Activated CD4-positive, alpha-beta memory T cell treated with anti-CD3 and anti-CD28 coated beads for 36 hours (primary cell): ENCODE data around the gene EXOSC3. TPM values are rescaled to one million over a fixed set of nuclear protein-coding genes. Genes with fewer than 3 reads are reported as not detected.

Source experiments
- CTCF ChIA-PET: fragments of 350-600 bp; sonication (Branson Sonifier 250); formaldehyde crosslinking; loops from one replicate; lab custom pipeline; 2021; ENCODE audit warnings: antibody characterized with exemption, inconsistent platforms; lab: Charles Lee
- POLR2A ChIA-PET: fragments of 350-600 bp; sonication (Branson Sonifier 250); formaldehyde crosslinking; loops from one replicate; lab custom pipeline; 2021; ENCODE audit warnings: antibody characterized with exemption; lab: Charles Lee
- DNase-seq: peaks from one replicate; pipeline ENCODE4 v3.0.0-alpha.2; 2020
- H3K27ac Mint-ChIP-seq: one replicate; pipeline ENCODE4 v1.8.0; 2021; ENCODE audit warnings: mixed read lengths
- H3K27me3 Mint-ChIP-seq: one replicate; pipeline ENCODE4 v1.8.0; 2021; ENCODE audit warnings: mixed read lengths
- H3K36me3 Mint-ChIP-seq: one replicate; pipeline ENCODE4 v1.8.0; 2021; ENCODE audit warnings: mixed read lengths
- H3K4me1 Mint-ChIP-seq: one replicate; pipeline ENCODE4 v1.8.0; 2021; ENCODE audit warnings: low read depth, mixed read lengths
- H3K4me3 Mint-ChIP-seq: one replicate; pipeline ENCODE4 v1.8.0; 2021; ENCODE audit warnings: mild to moderate bottlenecking, mixed read lengths
- H3K9me3 Mint-ChIP-seq: one replicate; pipeline ENCODE4 v1.8.0; 2021; ENCODE audit warnings: mixed read lengths
- intact Hi-C: fragments of 100-400 bp; cut with micrococcal nuclease; formaldehyde crosslinking; loops from one replicate; pipeline ENCODE4 v1.15.1; 2023
- total RNA-seq, 2 experiments: library from RNA; stranded (reverse); gene quantifications; one replicate each; pipeline ENCODE4 v1.2.3, GENCODE V29; 2021

EXOSC3 gene
- total RNA-seq, 2 experiments from 2014 or later = 97.5 to 97.9 TPM

DNA sequence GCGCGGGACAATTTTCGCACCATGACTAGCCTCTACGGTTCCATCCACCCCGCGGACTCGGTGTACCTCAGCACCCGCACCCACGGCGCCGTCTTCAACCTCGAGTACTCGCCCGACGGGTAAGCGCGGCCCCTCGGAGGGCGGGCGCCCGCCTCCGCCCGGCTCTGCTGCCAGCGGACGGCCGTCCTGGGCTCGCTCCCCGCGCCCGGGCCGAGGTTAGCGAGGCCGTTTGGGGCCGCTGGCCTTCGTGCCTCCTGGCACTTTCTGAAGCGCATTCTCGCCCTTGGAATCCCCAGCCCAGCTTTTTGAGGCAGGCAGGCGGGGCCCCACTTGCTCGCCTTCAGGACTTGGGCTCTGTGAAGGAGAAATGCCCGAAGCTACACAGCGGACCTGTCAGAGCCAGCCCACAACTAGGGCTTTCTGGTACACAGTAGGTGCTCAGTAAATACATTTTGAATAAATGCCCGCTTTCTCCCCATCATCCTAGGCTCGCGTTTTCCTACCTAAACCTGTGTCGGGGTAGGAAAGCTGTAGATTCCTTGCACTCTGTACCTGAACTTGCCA is 16.5 kb upstream of the EXOSC3 start:
- peak overlapping the region; percentile 93 for H3K4me3 Mint-ChIP-seq
- no peak overlapping the region for H3K27ac Mint-ChIP-seq
- peaks cover 2% of the 10 kb centered on the region for H3K36me3 Mint-ChIP-seq
- no peaks in the 10 kb centered on the region for H3K27me3 Mint-ChIP-seq
- ChIA-PET POLR2A (interaction anchor here (1.2 to 2.6 kb wide), 3 partner anchors 10 to 102 kb away, joined by 3 to 28 read pairs (median 5); partner anchors contain the start of gene EXOSC3), CTCF (interaction anchor here (1.0 kb wide), 1 partner anchor 12 kb away, joined by 3 read pairs; no protein-coding TSS in a partner anchor)
- intact Hi-C loops = loop anchor here (5.0 kb wide), 3 partner anchors 36 to 209 kb away; partner anchors contain the start of genes SLC25A51 and TOMM5
- H3K9me3 Mint-ChIP-seq = no peaks in the 10 kb centered on the region
- DNase-seq = peak; percentile 55
- H3K4me1 Mint-ChIP-seq = peaks cover 43% of the 10 kb centered on the region

DNA sequence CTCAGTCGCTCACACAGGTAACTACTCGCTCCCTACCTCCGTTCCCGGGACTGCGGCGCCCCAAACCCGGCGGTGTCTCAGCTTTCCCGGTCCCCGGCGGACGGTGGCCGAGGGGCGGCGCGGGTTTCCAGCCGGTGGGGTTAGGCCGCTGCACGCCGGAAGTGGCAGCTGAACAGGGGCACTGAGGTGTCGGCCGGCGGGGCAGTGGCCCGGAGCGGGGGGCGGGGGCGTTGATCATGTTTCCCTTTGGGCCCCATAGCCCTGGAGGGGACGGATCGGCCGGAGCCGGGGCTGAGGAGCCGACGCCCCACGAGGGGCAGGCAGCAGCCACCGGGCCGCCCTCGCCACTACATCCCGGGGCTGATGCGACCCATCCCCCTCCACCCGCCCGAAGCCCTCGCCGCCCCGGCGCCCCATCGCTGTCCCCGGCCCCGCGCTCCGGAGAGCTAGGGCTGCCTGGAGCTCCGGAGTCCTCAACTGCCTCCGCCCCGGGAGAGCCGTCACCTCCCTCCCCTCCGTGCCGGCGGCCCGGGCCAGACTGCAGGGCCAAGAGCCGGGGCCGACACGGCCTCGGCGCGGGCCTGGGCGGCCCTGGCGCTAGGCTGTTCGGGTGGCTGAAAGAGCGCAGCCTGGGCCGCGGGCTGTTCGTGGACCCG is 15.9 kb upstream of the EXOSC3 start, which contains the start of gene DCAF10:
DCAF10 (plus strand) TSS at position 167 of the 656 bp plus-strand sequence; CDS start at position 237, 70 bp downstream.
- Mint-ChIP-seq H3K27me3 (no peaks in the 10 kb centered on the region), H3K4me1 (peaks cover 40% of the 10 kb centered on the region), H3K36me3 (peaks cover 2% of the 10 kb centered on the region), H3K27ac (peak within 1 kb of the TSS; percentile 85), H3K9me3 (no peaks in the 10 kb centered on the region), H3K4me3 (peak within 1 kb of the TSS; percentile 93)
- ChIA-PET POLR2A (interaction anchor here (0.7 to 2.6 kb wide), 6 partner anchors 11 to 102 kb away, joined by 3 to 28 read pairs (median 3); partner anchors contain the start of gene EXOSC3), CTCF (interaction anchor here (0.5 kb wide), 1 partner anchor 17 kb away, joined by 5 read pairs; no protein-coding TSS in a partner anchor)
- intact Hi-C loops = loop anchor here (1.0 to 5.0 kb wide), 5 partner anchors 15 to 208 kb away; partner anchors contain the start of genes EXOSC3, SLC25A51, TOMM5 and TRMT10B
- peak; percentile 92 for DNase-seq

DNA sequence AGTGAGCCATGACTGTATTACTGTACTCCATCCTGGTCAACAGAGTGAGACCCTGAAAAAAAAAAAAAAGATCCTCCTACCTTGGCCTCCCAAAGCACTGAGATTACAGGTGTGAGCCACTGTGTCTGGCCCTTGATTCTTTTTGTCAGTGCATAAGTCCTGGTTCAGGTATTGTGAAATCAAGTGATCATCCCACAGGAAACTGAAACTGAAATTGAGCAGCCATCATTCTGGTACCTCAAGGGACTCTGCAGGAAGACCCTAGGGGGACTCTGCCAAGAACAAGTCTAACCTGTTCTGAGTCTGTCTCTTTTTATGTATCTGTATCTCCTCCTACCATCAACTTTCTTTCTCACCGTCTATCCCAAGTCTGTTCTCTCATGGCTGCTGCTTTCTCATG is 13.8 kb upstream of the EXOSC3 start:
- Mint-ChIP-seq H3K4me3 (no peak overlapping the region), H3K36me3 (peaks cover 2% of the 10 kb centered on the region), H3K9me3 (no peaks in the 10 kb centered on the region), H3K4me1 (peaks cover 35% of the 10 kb centered on the region), H3K27me3 (no peaks in the 10 kb centered on the region), H3K27ac (no peak overlapping the region)
- intact Hi-C loops = no loop called here
- CTCF ChIA-PET = no interaction called here
- POLR2A ChIA-PET = interaction anchor here (1.6 kb wide), 1 partner anchor 14 kb away, joined by 7 read pairs; the partner anchor contains the start of gene EXOSC3
- DNase-seq = no peak

DNA sequence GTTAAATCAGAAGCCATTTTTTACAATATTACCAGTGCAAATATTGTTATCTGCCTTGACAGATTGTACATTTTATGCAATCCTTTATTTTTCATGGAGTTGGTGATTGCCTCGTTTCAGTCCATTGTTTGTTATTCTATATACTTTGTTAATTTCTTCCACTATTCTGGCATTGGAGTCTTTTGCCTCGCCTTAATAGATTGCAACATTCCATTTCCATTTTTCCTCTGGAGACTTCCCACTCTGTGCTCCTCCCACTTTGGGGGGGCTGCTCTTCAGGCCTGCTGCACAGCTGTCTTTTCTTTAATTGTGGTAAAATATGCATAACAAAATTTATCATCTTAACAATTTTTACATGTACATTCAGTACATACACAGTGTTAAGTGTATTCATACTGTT is 11.4 kb upstream of the EXOSC3 start:
- H3K4me1 Mint-ChIP-seq = peaks cover 15% of the 10 kb centered on the region
- CTCF ChIA-PET = no interaction called here
- H3K27me3 Mint-ChIP-seq = no peaks in the 10 kb centered on the region
- H3K4me3 Mint-ChIP-seq = no peak overlapping the region
- POLR2A ChIA-PET = no interaction called here
- no peak for DNase-seq
- H3K27ac Mint-ChIP-seq = no peak overlapping the region
- H3K36me3 Mint-ChIP-seq = peaks cover 2% of the 10 kb centered on the region
- no peaks in the 10 kb centered on the region for H3K9me3 Mint-ChIP-seq
- intact Hi-C loops = no loop called here

DNA sequence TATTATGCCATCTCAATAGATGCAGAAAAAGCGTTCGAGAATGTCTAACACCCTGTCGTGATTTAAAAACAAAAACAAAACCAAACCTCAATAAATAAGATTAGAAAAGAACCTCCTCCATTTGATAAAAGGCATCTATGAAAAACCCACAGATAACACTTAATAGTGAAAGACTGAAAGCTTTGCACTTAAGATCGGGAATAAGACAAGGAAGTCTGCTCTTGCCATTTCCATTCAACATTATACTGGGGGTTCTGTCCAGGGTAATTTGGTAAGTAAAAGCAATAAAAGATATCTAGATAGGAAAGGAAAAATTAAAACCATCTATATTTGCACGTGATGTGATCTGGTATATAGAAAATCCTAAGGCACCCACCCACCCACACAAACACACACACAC is 7.3 kb upstream of the EXOSC3 start:
- no peak for DNase-seq
- intact Hi-C loops = no loop called here
- no peak overlapping the region for H3K4me3 Mint-ChIP-seq
- no peak overlapping the region for H3K27ac Mint-ChIP-seq
- no peaks in the 10 kb centered on the region for H3K27me3 Mint-ChIP-seq
- no peaks in the 10 kb centered on the region for H3K9me3 Mint-ChIP-seq
- ChIA-PET CTCF (no interaction called here), POLR2A (no interaction called here)
- peaks cover 4% of the 10 kb centered on the region for H3K36me3 Mint-ChIP-seq
- no peaks in the 10 kb centered on the region for H3K4me1 Mint-ChIP-seq

DNA sequence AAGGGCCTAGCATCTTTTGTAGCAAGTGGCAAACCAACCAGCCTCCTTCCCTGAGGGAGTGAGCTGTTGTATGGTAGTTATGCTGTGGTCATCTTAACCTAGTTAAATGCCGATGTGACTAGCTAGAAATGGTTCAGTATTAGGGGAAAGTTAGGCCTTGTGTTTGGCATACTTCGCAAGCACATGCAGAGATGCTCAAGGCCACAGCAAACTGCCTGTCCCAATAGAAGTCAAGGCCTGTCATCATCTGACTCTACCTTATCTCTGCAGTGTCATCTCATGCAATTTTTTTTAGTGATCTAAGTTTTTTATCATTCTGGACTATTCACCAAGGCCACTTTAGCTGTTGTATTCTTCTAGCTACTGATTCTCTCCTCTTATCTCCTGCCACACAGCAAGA is 5.2 kb upstream of the EXOSC3 start:
- intact Hi-C loops = no loop called here
- Mint-ChIP-seq H3K36me3 (peaks cover 4% of the 10 kb centered on the region), H3K4me1 (peaks cover 4% of the 10 kb centered on the region), H3K9me3 (no peaks in the 10 kb centered on the region), H3K27me3 (no peaks in the 10 kb centered on the region), H3K4me3 (no peak overlapping the region), H3K27ac (no peak overlapping the region)
- ChIA-PET CTCF (interaction anchor here (1.2 kb wide), 1 partner anchor 42 kb away, joined by 3 read pairs; no protein-coding TSS in a partner anchor), POLR2A (no interaction called here)
- DNase-seq = no peak

DNA sequence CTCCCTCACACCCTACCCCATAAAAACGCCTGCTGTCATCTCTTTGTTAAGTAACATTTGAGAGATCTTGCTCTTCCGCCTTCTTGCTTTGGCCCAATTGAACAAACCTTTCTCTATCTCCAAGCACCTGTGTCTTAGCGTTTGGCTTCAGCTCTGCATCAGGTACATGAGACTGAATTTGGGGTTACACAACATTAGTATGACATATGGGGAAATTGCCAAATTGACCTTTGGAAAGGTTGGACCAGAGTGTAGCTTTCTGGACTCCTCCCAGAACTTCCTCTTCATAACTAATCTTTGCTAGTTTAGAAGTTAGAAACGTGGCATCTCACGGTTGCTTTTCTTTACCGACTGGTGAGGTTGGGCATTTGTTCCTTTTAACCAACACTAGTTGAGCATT is 3.5 kb upstream of the EXOSC3 start:
- Mint-ChIP-seq H3K4me1 (peaks cover 11% of the 10 kb centered on the region), H3K27ac (no peak overlapping the region), H3K27me3 (no peaks in the 10 kb centered on the region), H3K36me3 (peaks cover 9% of the 10 kb centered on the region), H3K4me3 (no peak overlapping the region), H3K9me3 (no peaks in the 10 kb centered on the region)
- intact Hi-C loops = loop anchor here (10.0 kb wide), 1 partner anchor 46 kb away; no protein-coding TSS in a partner anchor
- no peak for DNase-seq
- ChIA-PET CTCF (no interaction called here), POLR2A (interaction anchor here (1.2 kb wide), 1 partner anchor 12 kb away, joined by 3 read pairs; the partner anchor contains the start of gene DCAF10)

DNA sequence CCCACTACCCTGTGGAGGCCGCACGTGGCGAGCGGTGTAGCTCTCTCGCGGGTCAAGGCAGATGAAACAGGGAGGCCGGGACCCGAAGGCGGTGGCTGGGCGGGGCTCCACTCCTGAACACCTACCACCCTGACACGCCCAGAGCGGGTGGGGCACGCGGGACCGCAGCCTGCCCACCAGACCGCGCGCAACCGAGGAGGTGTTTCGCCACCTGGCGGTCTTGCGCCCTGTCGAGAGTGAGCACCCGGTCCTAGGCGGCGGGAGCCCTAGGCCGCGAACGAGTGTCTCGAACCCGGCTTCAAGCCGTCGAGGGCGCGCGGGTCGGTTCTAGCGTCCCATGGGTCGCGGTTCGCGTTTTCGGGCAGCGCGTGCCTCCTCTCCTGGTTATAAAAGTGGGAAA is 2.2 kb upstream of the EXOSC3 start:
- DNase-seq = peak; percentile 18
- intact Hi-C loops = loop anchor here (10.0 kb wide), 1 partner anchor 48 kb away; no protein-coding TSS in a partner anchor
- Mint-ChIP-seq H3K36me3 (peaks cover 19% of the 10 kb centered on the region), H3K27me3 (no peaks in the 10 kb centered on the region), H3K4me3 (no peak overlapping the region), H3K4me1 (peaks cover 22% of the 10 kb centered on the region), H3K27ac (no peak overlapping the region), H3K9me3 (no peaks in the 10 kb centered on the region)
- POLR2A ChIA-PET = interaction anchor here (1.0 kb wide), 1 partner anchor 13 kb away, joined by 3 read pairs; the partner anchor contains the start of gene DCAF10
- CTCF ChIA-PET = no interaction called here

DNA sequence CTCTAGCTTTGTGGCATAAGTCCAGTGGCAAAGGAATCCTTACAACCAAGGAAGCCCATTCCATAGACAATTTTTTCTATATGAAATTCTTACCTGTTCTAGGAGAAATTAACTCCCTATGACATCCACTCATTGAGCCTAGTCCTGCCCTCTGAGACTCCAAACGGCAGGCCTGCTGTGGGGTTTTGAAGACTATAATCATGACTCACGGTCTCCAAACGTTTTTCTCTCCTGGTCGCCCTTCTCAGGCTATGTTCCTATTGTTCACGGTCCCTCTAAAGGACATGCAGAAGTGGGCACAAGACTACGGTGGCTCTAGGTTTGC is 611 bp downstream of the EXOSC3 start:
- peak; percentile 23 for DNase-seq
- H3K36me3 Mint-ChIP-seq = peaks cover 36% of the 10 kb centered on the region
- no peaks in the 10 kb centered on the region for H3K27me3 Mint-ChIP-seq
- peak overlapping the region; percentile 93 for H3K27ac Mint-ChIP-seq
- ChIA-PET POLR2A (interaction anchor here (0.8 to 3.3 kb wide), 9 partner anchors 14 to 585 kb away, joined by 3 to 28 read pairs (median 3); partner anchors contain the start of genes DCAF10, TOMM5 and TRMT10B), CTCF (interaction anchor here (1.1 kb wide), 1 partner anchor 10 kb away, joined by 3 read pairs; no protein-coding TSS in a partner anchor)
- intact Hi-C loops = loop anchor here (10.0 kb wide), 1 partner anchor 51 kb away; no protein-coding TSS in a partner anchor
- no peaks in the 10 kb centered on the region for H3K9me3 Mint-ChIP-seq
- H3K4me1 Mint-ChIP-seq = peaks cover 38% of the 10 kb centered on the region
- peak overlapping the region; percentile 98 for H3K4me3 Mint-ChIP-seq

DNA sequence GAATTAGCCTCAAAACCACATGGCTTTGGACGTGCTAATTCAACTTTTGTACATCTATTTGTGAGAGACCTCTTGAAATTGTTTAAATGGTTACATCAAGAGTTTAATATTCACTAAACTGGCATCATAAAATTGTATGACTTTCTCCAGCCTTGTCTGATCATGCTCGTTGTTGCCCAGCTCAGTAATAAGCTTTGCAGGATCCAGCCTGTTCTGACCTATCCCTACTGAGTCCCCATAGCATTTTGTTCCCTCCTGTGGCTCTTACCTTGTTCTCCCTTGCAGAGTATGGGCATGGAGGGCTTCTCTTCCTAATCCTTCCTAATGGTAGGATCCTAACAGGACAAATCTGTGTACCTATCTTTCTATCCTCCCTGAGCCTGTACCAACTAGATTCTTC is 6.3 kb downstream of the EXOSC3 start:
- Mint-ChIP-seq H3K9me3 (no peaks in the 10 kb centered on the region), H3K4me3 (no peak overlapping the region), H3K36me3 (peaks cover 53% of the 10 kb centered on the region), H3K27ac (no peak overlapping the region), H3K4me1 (peaks cover 28% of the 10 kb centered on the region), H3K27me3 (no peaks in the 10 kb centered on the region)
- intact Hi-C loops = no loop called here
- CTCF ChIA-PET = no interaction called here
- POLR2A ChIA-PET = no interaction called here
- DNase-seq = no peak

DNA sequence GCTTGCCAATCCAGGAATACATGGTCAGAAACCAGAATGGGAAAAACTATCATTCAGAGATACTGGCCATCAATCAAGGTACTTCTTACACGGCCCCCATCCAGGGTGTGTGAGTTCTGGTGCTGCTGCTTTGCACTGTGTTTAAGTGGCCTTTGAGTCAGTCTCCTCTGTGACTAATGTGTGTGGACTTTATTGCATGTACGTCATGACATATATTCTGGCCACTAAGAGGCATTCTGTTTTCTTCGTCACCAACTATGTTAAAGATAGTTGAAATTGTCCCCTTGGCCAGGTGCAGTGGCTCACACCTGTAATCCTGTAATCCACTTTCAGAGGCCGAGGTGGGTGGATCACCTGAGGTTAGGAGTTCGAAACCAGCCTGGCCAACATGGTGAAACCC is 8.5 kb downstream of the EXOSC3 start:
- H3K27me3 Mint-ChIP-seq = no peaks in the 10 kb centered on the region
- ChIA-PET POLR2A (no interaction called here), CTCF (no interaction called here)
- no peaks in the 10 kb centered on the region for H3K9me3 Mint-ChIP-seq
- intact Hi-C loops = no loop called here
- no peak for DNase-seq
- H3K4me1 Mint-ChIP-seq = peaks cover 9% of the 10 kb centered on the region
- no peak overlapping the region for H3K27ac Mint-ChIP-seq
- no peak overlapping the region for H3K4me3 Mint-ChIP-seq
- H3K36me3 Mint-ChIP-seq = peaks cover 36% of the 10 kb centered on the region
